Measurements from ENCODE around the gene AAGAB. TPM values are rescaled to one million over a fixed set of nuclear protein-coding genes. Genes with fewer than 3 reads are reported as not detected.

AAGAB gene
- 61.5 and 68.0 TPM in 2 replicates for total RNA-seq (ENCODE audit: low replicate concordance)

- H3K4me1 ChIP-seq, result peaks cover 11% of the 10 kb centered on the region
- DNase-seq (ENCODE audit: low spot score), result peak; percentile 98
- H3K4me2 ChIP-seq, result peak within 1 kb of the TSS; percentile 89
- peak within 1 kb of the TSS; percentile 94 for H3K27ac Mint-ChIP-seq
- peak within 1 kb of the TSS; percentile 74 for H3K9ac ChIP-seq
- H3K4me1 Mint-ChIP-seq, result peaks cover 24% of the 10 kb centered on the region
- peak within 1 kb of the TSS; percentile 82 for H3K4me3 ChIP-seq
- peaks cover 48% of the 10 kb centered on the region for H3K79me2 ChIP-seq (ENCODE audit: low read depth)
- peaks cover 10% of the 10 kb centered on the region for H3F3A ChIP-seq (ENCODE audit: low read depth)
- H3K27ac ChIP-seq, result no peak within 1 kb of the TSS
- peaks cover 2% of the 10 kb centered on the region for H3K36me3 Mint-ChIP-seq
- H3K4me3 Mint-ChIP-seq, result peak within 1 kb of the TSS; percentile 99
- TF ChIP-seq EZH2phosphoT487 (IDR thresholded peaks at IDR 0.05) (no peak), CTCF (IDR thresholded peaks at IDR 0.05) (no peak), EZH2 (IDR thresholded peaks at IDR 0.05) (no peak)
- H3K9me3 ChIP-seq (ENCODE audit: low read depth), result no peaks in the 10 kb centered on the region
- no peaks in the 10 kb centered on the region for H3K36me3 ChIP-seq
- peak within 1 kb of the TSS; percentile 93 for H2AFZ ChIP-seq (replicated peaks)
- H3K27me3 Mint-ChIP-seq (ENCODE audit: insufficient read depth, low read depth), result peaks cover 5% of the 10 kb centered on the region
- no peaks in the 10 kb centered on the region for H3K9me3 Mint-ChIP-seq
- H3K27me3 ChIP-seq, result peaks cover 15% of the 10 kb centered on the region
- H4K20me1 ChIP-seq (ENCODE audit: low read depth), result peaks cover 6% of the 10 kb centered on the region
Measured at GRCh38 chr15:67254238-67255175, at the start of gene AAGAB, which contains the start of gene IQCH. Gene AAGAB (minus strand): TSS chr15:67254661. CDS start chr15:67254631, 30 bp downstream. Gene IQCH (plus strand): TSS chr15:67254786. CDS start chr15:67254897, 111 bp downstream.

- Histone ChIP-seq H4K20me1 (ENCODE audit: low read depth) (no peaks in the 10 kb centered on the region), H3K27ac (no peak overlapping the region), H3K4me1 (peaks cover 13% of the 10 kb centered on the region), H3K36me3 (no peaks in the 10 kb centered on the region), H3K79me2 (ENCODE audit: low read depth) (no peaks in the 10 kb centered on the region), H3K9ac (no peak overlapping the region), H2AFZ (replicated peaks) (no peak overlapping the region), H3F3A (ENCODE audit: low read depth) (peaks cover 8% of the 10 kb centered on the region), H3K27me3 (no peaks in the 10 kb centered on the region), H3K4me2 (no peak overlapping the region), H3K9me3 (ENCODE audit: low read depth) (no peaks in the 10 kb centered on the region), H3K4me3 (no peak overlapping the region)
- Mint-ChIP-seq H3K27me3 (ENCODE audit: insufficient read depth, low read depth) (no peaks in the 10 kb centered on the region), H3K36me3 (no peaks in the 10 kb centered on the region), H3K27ac (no peak overlapping the region), H3K9me3 (no peaks in the 10 kb centered on the region), H3K4me3 (no peak overlapping the region), H3K4me1 (peaks cover 19% of the 10 kb centered on the region)
- TF ChIP-seq CTCF (IDR thresholded peaks at IDR 0.05), result peak; percentile 64
- no peak for TF ChIP-seq EZH2phosphoT487 (IDR thresholded peaks at IDR 0.05)
- no peak for TF ChIP-seq EZH2 (IDR thresholded peaks at IDR 0.05)
- peak; percentile 57 for DNase-seq (ENCODE audit: low spot score)
Measured at GRCh38 chr15:67303490-67304363, 49.3 kb upstream of the AAGAB start.

- no peak overlapping the region for H3K9ac ChIP-seq
- Mint-ChIP-seq H3K4me1 (peaks cover 14% of the 10 kb centered on the region), H3K4me3 (no peak overlapping the region), H3K9me3 (no peaks in the 10 kb centered on the region), H3K36me3 (no peaks in the 10 kb centered on the region), H3K27me3 (ENCODE audit: insufficient read depth, low read depth) (no peaks in the 10 kb centered on the region), H3K27ac (no peak overlapping the region)
- no peaks in the 10 kb centered on the region for H3F3A ChIP-seq (ENCODE audit: low read depth)
- DNase-seq (ENCODE audit: low spot score), result no peak
- H3K27ac ChIP-seq, result no peak overlapping the region
- peaks cover 11% of the 10 kb centered on the region for H3K4me1 ChIP-seq
- H3K4me3 ChIP-seq, result no peak overlapping the region
- no peak overlapping the region for H3K4me2 ChIP-seq
- H3K79me2 ChIP-seq (ENCODE audit: low read depth), result no peaks in the 10 kb centered on the region
- H4K20me1 ChIP-seq (ENCODE audit: low read depth), result no peaks in the 10 kb centered on the region
- no peaks in the 10 kb centered on the region for H3K27me3 ChIP-seq
- H2AFZ ChIP-seq (replicated peaks), result no peak overlapping the region
- TF ChIP-seq CTCF (IDR thresholded peaks at IDR 0.05) (no peak), EZH2phosphoT487 (IDR thresholded peaks at IDR 0.05) (no peak), EZH2 (IDR thresholded peaks at IDR 0.05) (no peak)
- no peaks in the 10 kb centered on the region for H3K36me3 ChIP-seq
- no peaks in the 10 kb centered on the region for H3K9me3 ChIP-seq (ENCODE audit: low read depth)
Measured at GRCh38 chr15:67300266-67301025, 46.0 kb upstream of the AAGAB start.
